Tibial nerve (tissue), 4 donors: ENCODE results near the gene BCR. TPM values are rescaled to one million over a fixed set of nuclear protein-coding genes. Genes with fewer than 3 reads are reported as not detected.

ENCODE experiments used
- DNase-seq, 2 donors: peaks; one replicate each; pipeline ENCODE4 v3.0.0-alpha.2; 2019; ENCODE audit warnings: low spot score in 2 of 2
- H3K27ac ChIP-seq, 4 donors: fragments of 200-600 bp; sonication (generic) in 3 of 4; one replicate each; pipeline ENCODE4 v1.5.1; 2017 to 2019; ENCODE audit warnings: mild to moderate bottlenecking in 1 of 4
- H3K27me3 ChIP-seq, 2 donors: fragments of 200-600 bp; sonication (generic) in 1 of 2; one replicate each; pipeline versions ENCODE4 v1.5.1 to v1.6.0; 2017 to 2019
- H3K36me3 ChIP-seq, 3 donors: fragments of 200-600 bp; sonication (generic); one replicate each; pipeline ENCODE4 v1.5.1; 2018 to 2019
- H3K4me1 ChIP-seq, 4 donors: fragments of 200-600 bp; sonication (generic) in 3 of 4; one replicate each; pipeline ENCODE4 v1.5.1; 2017 to 2019
- H3K4me3 ChIP-seq, 4 donors: fragments of 200-600 bp; sonication (generic) in 3 of 4; one replicate each; pipeline ENCODE4 v1.5.1; 2017 to 2019; ENCODE audit warnings: mild to moderate bottlenecking in 1 of 4, moderate library complexity in 1 of 4
- H3K9me3 ChIP-seq, 4 donors: fragments of 200-600 bp; sonication (generic) in 3 of 4; one replicate each; pipeline ENCODE4 v1.5.1; 2017 to 2019
- EP300 ChIP-seq, 2 donors: sonication (generic); formaldehyde crosslinking; IDR thresholded peaks; one replicate each; pipeline ENCODE4 v1.6.1; 2017; ENCODE audit warnings: antibody characterized with exemption in 2 of 2, mild to moderate bottlenecking in 1 of 2
- POLR2A ChIP-seq, 2 donors: fragments of 450-650 bp; IDR thresholded peaks; one replicate each; pipeline ENCODE4 v1.6.1; 2017; ENCODE audit warnings: antibody characterized with exemption in 2 of 2, mild to moderate bottlenecking in 2 of 2, moderate library complexity in 2 of 2
- WGBS, 2 donors: methylation state at CpG; one replicate each; pipeline ENCODE4 v1.1.5; 2018; 5-methylcytosine and 5-hydroxymethylcytosine counted together
- total RNA-seq, 4 donors: library from RNA; depleted of rRNA; stranded (reverse); fragments of >200 nt; gene quantifications; one replicate each; pipeline ENCODE4 v1.1.0, GENCODE V29; 2016
- TF ChIP-seq, protein P1 (sequence below), 5 experiments: fragments of 200-600 bp in 3 of 5; fragments of 450-650 bp in 2 of 5; sonication (generic) in 3 of 5; IDR thresholded peaks; one replicate each; pipeline ENCODE4 v1.5.1; 2016 to 2019; ENCODE audit warnings: antibody characterized with exemption in 5 of 5, mild to moderate bottlenecking in 3 of 5, moderate library complexity in 2 of 5

Gene BCR
- total RNA-seq, 4 donors from 2014 or later, result 99.0 to 174 (median 120) TPM

DNA sequence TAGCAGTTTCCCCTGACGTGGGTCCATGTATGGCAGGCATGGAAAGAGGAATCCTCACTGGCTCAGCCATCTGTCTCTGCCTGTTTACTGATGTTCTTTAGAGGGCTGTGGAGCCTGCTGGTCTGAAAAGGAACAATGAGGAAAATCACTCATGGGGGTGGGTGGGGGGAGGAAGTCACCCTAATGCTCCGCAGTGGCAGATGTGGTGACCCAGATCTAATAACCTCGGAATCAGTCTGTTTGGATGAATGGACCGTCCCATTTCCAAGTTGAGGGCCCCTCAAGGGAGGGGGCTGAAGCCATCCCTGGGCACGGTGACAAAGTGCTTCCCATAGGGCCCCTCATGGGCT is 4.4 kb downstream of the BCR start:
- H3K4me1 ChIP-seq, result peaks cover 0 to 80% (median 38%) of the 10 kb centered on the region in 4 donors
- no peak for DNase-seq
- 49 to 70% methylated on average over 5 of the region's 5 CpGs for WGBS, 2 donors
- no peaks in the 10 kb centered on the region for H3K9me3 ChIP-seq
- no peaks in the 10 kb centered on the region for H3K27me3 ChIP-seq
- no peak for TF ChIP-seq POLR2A (IDR thresholded peaks at IDR 0.05)
- no peak for TF ChIP-seq EP300 (IDR thresholded peaks at IDR 0.05)
- TF ChIP-seq, protein P1, sequence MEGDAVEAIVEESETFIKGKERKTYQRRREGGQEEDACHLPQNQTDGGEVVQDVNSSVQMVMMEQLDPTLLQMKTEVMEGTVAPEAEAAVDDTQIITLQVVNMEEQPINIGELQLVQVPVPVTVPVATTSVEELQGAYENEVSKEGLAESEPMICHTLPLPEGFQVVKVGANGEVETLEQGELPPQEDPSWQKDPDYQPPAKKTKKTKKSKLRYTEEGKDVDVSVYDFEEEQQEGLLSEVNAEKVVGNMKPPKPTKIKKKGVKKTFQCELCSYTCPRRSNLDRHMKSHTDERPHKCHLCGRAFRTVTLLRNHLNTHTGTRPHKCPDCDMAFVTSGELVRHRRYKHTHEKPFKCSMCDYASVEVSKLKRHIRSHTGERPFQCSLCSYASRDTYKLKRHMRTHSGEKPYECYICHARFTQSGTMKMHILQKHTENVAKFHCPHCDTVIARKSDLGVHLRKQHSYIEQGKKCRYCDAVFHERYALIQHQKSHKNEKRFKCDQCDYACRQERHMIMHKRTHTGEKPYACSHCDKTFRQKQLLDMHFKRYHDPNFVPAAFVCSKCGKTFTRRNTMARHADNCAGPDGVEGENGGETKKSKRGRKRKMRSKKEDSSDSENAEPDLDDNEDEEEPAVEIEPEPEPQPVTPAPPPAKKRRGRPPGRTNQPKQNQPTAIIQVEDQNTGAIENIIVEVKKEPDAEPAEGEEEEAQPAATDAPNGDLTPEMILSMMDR (IDR thresholded peaks at IDR 0.05), result no peak
- H3K36me3 ChIP-seq, result peaks cover 0 to 17% (median 0%) of the 10 kb centered on the region in 3 donors
- peak overlapping the region in 1 of 4 donors; percentile 84 for H3K4me3 ChIP-seq
- peak overlapping the region in 1 of 4 donors; percentile 91 for H3K27ac ChIP-seq

GRCh38 chr22:23187211-23187610 is 6.9 kb downstream of the BCR start:
- H3K4me1 ChIP-seq, result peaks cover 0 to 65% (median 25%) of the 10 kb centered on the region in 4 donors
- TF ChIP-seq, protein P1 (IDR thresholded peaks at IDR 0.05), result no peak
- no peak for TF ChIP-seq EP300 (IDR thresholded peaks at IDR 0.05)
- DNase-seq, result no peak
- WGBS, 2 donors, result 52 to 55% methylated on average over 4 of the region's 4 CpGs
- H3K27me3 ChIP-seq, result no peaks in the 10 kb centered on the region
- no peak overlapping the region for H3K4me3 ChIP-seq
- peaks cover 0 to 15% (median 0%) of the 10 kb centered on the region in 3 donors for H3K36me3 ChIP-seq
- no peaks in the 10 kb centered on the region for H3K9me3 ChIP-seq
- H3K27ac ChIP-seq, result peak overlapping the region in 2 of 4 donors; percentile 48 to 58

DNA sequence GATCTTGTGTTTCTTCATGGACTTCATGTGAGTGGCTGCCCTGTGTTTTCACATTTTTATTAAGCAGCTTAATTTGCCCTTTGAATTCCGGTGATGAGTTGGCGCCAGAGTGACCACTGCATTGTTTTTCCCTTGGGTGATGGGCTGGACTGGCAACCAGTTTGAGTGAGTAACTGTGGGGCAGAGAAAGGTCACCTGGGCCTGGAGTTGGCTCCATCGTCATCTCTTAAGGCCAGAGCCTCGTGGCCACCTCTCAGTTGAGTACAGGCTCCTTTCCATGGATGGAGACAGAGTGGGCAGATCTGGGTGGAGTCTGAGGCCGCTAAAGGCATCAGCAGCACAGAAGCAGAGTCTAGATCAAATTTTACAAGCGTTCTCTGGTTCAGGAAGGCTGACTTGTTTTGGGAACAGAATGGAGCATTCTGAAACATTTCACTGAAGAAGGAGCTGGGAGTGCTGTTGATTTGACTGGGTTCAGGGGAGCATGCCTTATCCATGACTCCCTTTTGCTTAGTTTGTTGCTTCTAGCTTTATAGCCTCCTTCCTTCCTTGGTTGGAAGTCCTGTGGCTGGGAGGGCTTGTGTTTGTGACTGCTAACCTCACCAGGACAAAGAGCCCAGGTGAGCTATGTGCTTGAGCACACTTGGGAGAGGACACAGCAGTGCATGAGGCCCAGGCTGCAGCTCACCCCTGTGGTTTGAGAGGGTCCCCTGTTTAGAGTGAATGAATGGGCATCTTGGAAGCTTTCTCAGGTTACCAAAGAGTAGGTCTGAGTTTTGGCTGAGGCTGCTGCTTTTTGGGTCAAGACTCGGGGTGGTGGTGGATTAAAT is 7.8 kb downstream of the BCR start:
- Histone ChIP-seq H3K4me1 (peaks cover 0 to 63% (median 18%) of the 10 kb centered on the region in 4 donors), H3K4me3 (no peak overlapping the region), H3K27me3 (no peaks in the 10 kb centered on the region), H3K9me3 (no peaks in the 10 kb centered on the region), H3K27ac (peak overlapping the region in 2 of 4 donors; percentile 48 to 58), H3K36me3 (peaks cover 0 to 21% (median 0%) of the 10 kb centered on the region in 3 donors)
- 41 to 51% methylated on average over 7 of the region's 7 CpGs for WGBS, 2 donors
- no peak for TF ChIP-seq POLR2A (IDR thresholded peaks at IDR 0.05)
- TF ChIP-seq, protein P1 (IDR thresholded peaks at IDR 0.05), result no peak
- peak in 1 of 2 donors; percentile 10 for TF ChIP-seq EP300 (IDR thresholded peaks at IDR 0.05)
- no peak for DNase-seq

GRCh38 chr22:23190526-23190925 is 10.2 kb downstream of the BCR start:
- DNase-seq, result no peak
- TF ChIP-seq EP300 (IDR thresholded peaks at IDR 0.05) (no peak), POLR2A (IDR thresholded peaks at IDR 0.05) (no peak)
- TF ChIP-seq, protein P1 (IDR thresholded peaks at IDR 0.05), result no peak
- peaks cover 0 to 16% (median 0%) of the 10 kb centered on the region in 3 donors for H3K36me3 ChIP-seq
- H3K27me3 ChIP-seq, result no peaks in the 10 kb centered on the region
- peaks cover 0 to 54% (median 11%) of the 10 kb centered on the region in 4 donors for H3K4me1 ChIP-seq
- H3K4me3 ChIP-seq, result no peak overlapping the region
- H3K9me3 ChIP-seq, result no peaks in the 10 kb centered on the region
- 85 to 90% methylated on average over 9 of the region's 9 CpGs for WGBS, 2 donors
- no peak overlapping the region for H3K27ac ChIP-seq

- peaks cover 0 to 39% (median 11%) of the 10 kb centered on the region in 4 donors for H3K4me1 ChIP-seq
- no peak overlapping the region for H3K4me3 ChIP-seq
- no peak overlapping the region for H3K27ac ChIP-seq
- no peak for DNase-seq
- no peaks in the 10 kb centered on the region for H3K9me3 ChIP-seq
- 78 to 81% methylated on average over 5 of the region's 5 CpGs for WGBS, 2 donors
- peaks cover 0 to 13% (median 0%) of the 10 kb centered on the region in 3 donors for H3K36me3 ChIP-seq
- TF ChIP-seq, protein P1 (IDR thresholded peaks at IDR 0.05), result no peak
- TF ChIP-seq POLR2A (IDR thresholded peaks at IDR 0.05), result no peak
- no peak for TF ChIP-seq EP300 (IDR thresholded peaks at IDR 0.05)
- H3K27me3 ChIP-seq, result no peaks in the 10 kb centered on the region
Measured at GRCh38 chr22:23192133-23192532, 11.8 kb downstream of the BCR start.
